Measurements from ENCODE around the gene RUNX2.
A peak's percentile ranks its signal among the peaks of the same experiment; 100 is the strongest.

Gene RUNX2

DNA sequence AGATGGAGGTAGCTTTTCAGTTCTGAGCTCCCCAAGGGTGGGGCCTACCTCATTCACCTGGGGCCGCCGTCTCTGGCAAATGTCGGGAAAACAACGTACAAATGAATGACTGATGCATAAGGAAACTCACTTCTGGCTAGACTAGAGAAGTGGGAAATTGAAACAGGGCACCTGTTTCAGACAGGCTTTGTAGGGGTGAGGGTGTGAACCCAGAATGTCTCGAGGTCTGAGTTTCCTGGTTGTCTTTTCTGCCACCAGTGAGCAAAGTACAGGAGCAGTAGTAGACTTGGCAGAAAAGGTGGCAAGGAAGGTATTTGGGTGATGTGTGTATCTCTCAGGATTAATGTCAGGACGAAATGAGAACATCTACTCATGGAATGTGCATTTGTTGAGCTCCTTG is 379.0 kb downstream of the RUNX2 start:
- TF ChIP-seq, protein P1, sequence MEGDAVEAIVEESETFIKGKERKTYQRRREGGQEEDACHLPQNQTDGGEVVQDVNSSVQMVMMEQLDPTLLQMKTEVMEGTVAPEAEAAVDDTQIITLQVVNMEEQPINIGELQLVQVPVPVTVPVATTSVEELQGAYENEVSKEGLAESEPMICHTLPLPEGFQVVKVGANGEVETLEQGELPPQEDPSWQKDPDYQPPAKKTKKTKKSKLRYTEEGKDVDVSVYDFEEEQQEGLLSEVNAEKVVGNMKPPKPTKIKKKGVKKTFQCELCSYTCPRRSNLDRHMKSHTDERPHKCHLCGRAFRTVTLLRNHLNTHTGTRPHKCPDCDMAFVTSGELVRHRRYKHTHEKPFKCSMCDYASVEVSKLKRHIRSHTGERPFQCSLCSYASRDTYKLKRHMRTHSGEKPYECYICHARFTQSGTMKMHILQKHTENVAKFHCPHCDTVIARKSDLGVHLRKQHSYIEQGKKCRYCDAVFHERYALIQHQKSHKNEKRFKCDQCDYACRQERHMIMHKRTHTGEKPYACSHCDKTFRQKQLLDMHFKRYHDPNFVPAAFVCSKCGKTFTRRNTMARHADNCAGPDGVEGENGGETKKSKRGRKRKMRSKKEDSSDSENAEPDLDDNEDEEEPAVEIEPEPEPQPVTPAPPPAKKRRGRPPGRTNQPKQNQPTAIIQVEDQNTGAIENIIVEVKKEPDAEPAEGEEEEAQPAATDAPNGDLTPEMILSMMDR (conservative IDR thresholded peaks at IDR 0.05; ENCODE audit: control insufficient read depth, insufficient read depth, low read depth, low read length): no peak
- DNase-seq (ENCODE audit: low read depth): no peak

DNA sequence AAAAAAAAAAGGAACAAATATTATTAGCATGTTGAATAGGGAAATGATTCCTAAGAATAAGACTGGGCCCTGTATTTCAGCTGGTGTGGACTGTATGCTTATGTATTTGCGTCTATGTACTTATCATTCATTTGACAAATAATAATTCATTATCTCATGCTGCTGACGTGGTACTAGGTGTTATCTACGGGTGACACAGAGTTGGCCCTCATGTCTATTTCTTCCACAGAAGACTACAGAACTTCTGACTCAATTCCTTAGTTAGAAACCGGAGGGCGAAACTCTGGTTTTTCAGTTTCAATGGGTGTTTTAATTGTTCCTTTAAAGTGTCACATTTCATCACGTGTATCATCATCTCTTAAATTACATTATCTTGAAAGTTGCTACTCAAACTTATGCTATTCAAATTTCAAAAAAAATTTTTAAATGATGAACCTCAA is 381.7 kb downstream of the RUNX2 start:
- DNase-seq (ENCODE audit: low read depth): no peak
- TF ChIP-seq, protein P1 (conservative IDR thresholded peaks at IDR 0.05; ENCODE audit: control insufficient read depth, insufficient read depth, low read depth, low read length): no peak
- H3K4me3 ChIP-seq (ENCODE audit: control insufficient read depth, low read depth, low read length): no peak overlapping the region

More for the DNA sequence above, 379.0 kb downstream of the RUNX2 start:
- H3K4me3 ChIP-seq (ENCODE audit: control insufficient read depth, low read depth, low read length): no peak overlapping the region

GRCh38 chr6:45710304-45710821 is 382.2 kb downstream of the RUNX2 start:
- TF ChIP-seq, protein P1 (conservative IDR thresholded peaks at IDR 0.05; ENCODE audit: control insufficient read depth, insufficient read depth, low read depth, low read length): no peak
- H3K4me3 ChIP-seq (ENCODE audit: control insufficient read depth, low read depth, low read length): no peak overlapping the region
- peak; percentile 72 for DNase-seq (ENCODE audit: low read depth)

DNA sequence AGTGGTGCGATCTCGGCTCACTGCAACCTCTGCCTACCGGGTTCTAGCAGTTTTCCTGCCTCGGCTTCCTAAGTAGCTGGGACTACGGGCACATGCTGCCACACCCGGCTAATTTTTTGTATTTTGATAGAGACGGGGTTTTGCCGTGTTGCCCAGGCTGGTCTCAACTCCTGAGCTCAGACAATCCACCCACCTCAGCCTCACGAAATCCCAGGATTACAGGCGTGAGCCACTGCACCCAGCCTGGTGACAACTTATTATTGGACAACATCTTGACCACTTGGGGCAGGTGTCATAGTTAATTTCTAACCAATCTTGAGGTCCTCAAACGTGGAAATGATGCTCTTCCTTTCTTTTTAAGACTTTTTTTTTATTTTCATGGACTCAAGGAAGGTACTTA is 383.9 kb downstream of the RUNX2 start:
- TF ChIP-seq, protein P1 (conservative IDR thresholded peaks at IDR 0.05; ENCODE audit: control insufficient read depth, insufficient read depth, low read depth, low read length): no peak
- no peak overlapping the region for H3K4me3 ChIP-seq (ENCODE audit: control insufficient read depth, low read depth, low read length)
- no peak for DNase-seq (ENCODE audit: low read depth)

- DNase-seq (ENCODE audit: low read depth): peak; percentile 45
- H3K4me3 ChIP-seq (ENCODE audit: control insufficient read depth, low read depth, low read length): no peak overlapping the region
- TF ChIP-seq, protein P1 (conservative IDR thresholded peaks at IDR 0.05; ENCODE audit: control insufficient read depth, insufficient read depth, low read depth, low read length): no peak
Measured at GRCh38 chr6:45712786-45713185, 384.7 kb downstream of the RUNX2 start.
